Loucy (cell line): ENCODE measurements around the gene MAPK1.
"Not testable (repeated sequence)": the region's sequence is repeated elsewhere in the genome, so short reads cannot be mapped to it uniquely, and the experiment has no call there.

Source experiments
- CTCF ChIP-seq: fragments of 200-600 bp; sonication (generic); conservative IDR thresholded peaks from 2 replicates; pipeline ENCODE4 v1.5.1; 2014; ENCODE audit warnings: mild to moderate bottlenecking, antibody characterized with exemption, low read length
- EZH2phosphoT487 ChIP-seq: fragments of 200-600 bp; IDR thresholded peaks from 2 replicates; pipeline ENCODE4 v1.6.1; 2018; ENCODE audit warnings: antibody characterized with exemption, mild to moderate bottlenecking, moderate library complexity, borderline replicate concordance

GRCh38 chr22:21801304-21801644 is 66.2 kb downstream of the MAPK1 start:
- TF ChIP-seq CTCF, EZH2phosphoT487: not testable (repeated sequence)
